GM18870 (cell line): ENCODE data around the gene RAE1.

Experiments
- ATAC-seq: cut with Tn5 transposase; IDR thresholded peaks from one replicate; pipeline ENCODE4 v1.9.1; 2021; ENCODE audit warnings: moderate library complexity; ENCODE audit not compliant: unreplicated experiment

RAE1 gene

DNA sequence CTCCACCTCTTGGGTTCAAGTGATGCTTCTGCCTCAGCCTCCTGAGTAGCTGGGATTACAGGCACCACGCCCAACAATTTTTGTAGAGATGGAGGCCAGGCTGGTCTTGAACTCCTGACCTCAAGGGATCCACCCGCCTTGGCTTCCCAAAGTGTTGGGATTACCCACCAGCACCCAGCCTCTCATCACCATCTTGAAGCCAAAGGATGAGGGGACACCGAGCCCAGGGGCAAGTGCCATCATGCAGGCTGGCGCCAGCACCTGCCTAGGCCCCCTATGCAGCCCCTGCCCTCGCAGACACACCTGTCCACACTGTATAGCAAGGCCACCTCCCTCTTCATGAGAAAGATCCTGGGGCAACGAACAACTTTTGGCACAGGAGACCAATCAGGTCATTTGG lies 34.9 kb downstream of the RAE1 start:
- ATAC-seq, result no peak

DNA sequence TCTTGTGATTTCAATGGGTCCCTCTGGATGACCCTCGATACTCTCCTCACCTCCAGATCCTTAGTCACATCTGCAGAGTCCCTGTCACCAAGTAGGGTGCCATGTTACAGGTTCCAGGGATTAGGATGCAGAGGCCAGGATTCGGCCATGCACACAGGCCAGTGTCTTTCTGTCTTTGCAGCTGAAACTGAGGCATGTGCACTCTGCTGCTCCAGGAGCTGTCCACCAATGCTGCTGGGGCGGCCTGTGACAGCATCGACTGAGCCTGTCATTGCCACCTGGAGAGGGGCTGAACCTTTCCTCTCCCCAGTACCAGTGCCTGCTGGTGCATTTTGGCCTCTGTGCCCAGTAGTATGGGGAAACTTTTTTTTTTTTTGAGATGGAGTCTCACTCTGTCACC lies 35.7 kb downstream of the RAE1 start:
- no peak for ATAC-seq

- no peak for ATAC-seq
Measured at GRCh38 chr20:57387463-57387862, 36.4 kb downstream of the RAE1 start.

- no peak for ATAC-seq
Measured at GRCh38 chr20:57387945-57388371, 36.9 kb downstream of the RAE1 start.

- no peak for ATAC-seq
Measured at GRCh38 chr20:57388953-57389694, 38.1 kb downstream of the RAE1 start.

- no peak for ATAC-seq
Measured at GRCh38 chr20:57389695-57390603, 38.9 kb downstream of the RAE1 start.

DNA sequence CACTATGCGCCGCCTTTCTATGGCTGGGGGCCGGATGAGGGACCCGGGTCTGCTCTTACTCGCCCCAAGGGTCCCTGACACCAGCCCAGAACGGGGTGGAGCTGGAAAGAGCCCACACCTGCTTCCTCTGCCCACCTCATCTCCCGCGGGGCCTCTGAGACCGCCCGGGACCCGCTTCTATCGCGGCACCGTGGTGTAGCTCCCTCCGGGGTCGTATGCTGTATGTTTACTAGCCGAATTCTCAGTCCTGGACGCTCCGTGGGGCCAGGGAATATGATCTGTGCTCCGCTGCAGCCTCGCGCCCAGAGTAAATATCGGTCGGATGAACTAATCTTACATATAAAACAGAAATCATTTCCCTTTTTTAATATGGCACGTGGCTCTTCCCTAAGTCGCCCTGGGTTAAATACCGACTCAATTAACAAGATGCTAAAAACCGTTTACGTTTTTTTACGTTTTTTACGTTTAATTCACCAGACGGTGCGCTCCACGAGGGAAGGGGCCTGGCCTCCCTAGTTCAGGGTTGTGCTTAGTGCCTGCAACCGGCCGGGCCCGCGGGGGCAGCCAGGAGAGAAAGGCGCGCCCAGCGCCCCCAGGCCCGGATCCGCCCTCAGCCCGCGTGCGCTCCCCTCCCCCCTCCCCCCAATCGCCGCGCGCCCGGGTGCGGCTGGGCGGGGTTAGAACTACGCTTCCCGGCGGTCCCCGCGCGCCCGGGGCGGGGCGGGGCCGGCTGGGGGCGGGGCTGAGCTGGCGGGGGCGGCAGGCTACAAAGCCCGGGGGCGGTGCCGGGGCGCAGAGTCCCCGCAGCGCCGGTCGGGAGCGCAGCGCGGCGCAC lies 39.8 kb downstream of the RAE1 start, which contains the start of gene RBM38:
TSS of gene RBM38 (plus strand) at position 793 of the 835 bp plus-strand sequence. CDS start 186 bp downstream, outside the sequence.
- no peak for ATAC-seq

DNA sequence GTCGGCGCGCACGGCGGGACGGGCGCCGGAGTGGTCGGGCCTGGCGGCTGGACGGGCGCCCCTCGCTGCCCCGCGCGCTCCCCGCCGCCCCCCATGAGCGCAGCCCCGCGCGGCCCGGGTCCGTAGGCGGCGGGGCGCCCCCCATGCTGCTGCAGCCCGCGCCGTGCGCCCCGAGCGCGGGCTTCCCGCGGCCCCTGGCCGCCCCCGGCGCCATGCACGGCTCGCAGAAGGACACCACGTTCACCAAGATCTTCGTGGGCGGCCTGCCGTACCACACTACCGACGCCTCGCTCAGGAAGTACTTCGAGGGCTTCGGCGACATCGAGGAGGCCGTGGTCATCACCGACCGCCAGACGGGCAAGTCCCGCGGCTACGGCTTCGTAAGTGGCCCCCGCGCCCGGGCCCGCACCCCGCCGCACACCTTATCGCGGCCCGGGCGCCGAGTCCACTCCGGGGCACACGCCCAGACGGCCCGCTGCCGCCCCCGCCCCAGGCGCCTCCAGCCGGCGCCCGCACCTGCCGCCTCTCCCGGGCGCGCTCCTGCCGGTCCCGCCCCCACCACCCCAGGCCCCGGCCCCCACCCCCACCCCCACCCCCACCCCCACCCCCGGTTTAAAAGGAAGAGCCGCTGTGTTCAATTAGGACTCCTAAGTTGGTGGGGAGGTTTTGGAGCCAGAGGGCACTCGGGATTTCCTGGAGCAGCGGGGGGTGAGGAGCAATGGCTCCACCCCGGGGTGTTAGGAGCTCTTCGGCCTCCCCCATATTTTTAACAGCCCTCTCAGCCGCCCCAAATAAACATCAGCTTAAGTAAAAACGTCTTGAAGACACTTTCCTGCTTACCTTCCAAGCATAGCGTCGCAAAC lies 40.6 kb downstream of the RAE1 start:
- ATAC-seq, result no peak

DNA sequence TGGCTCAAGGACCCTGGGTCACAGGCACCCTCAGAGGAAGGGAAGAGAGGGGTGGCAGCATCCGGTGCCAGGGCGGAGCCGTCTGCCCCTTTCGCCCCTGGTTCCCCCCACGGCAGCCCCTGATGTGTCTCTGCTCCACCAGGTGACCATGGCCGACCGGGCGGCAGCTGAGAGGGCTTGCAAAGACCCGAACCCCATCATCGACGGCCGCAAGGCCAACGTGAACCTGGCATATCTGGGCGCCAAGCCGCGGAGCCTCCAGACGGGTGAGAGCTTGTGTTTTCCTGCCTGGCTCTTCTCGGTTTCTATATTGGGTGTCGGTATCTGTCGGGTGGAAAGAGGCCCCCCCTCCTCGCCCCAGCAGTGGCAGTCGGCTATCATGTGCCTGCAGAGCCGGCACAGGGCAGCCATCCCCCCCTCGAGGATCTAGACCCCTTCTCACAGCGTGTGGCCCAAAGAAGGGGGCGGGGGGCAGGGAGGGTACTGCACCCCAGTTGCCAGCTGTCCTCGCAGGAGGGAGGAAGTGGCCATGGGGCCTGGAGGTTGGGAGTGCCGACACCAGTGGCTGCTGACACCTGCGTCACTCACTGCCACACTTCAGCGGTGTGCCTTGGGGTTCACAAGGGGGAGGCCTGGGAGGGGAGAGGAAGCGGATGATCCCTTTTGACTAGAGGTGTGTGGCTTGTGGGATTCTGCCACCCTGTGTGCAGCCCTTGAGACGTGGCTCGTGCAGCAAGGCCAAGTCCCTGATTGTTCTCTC lies 41.6 kb downstream of the RAE1 start:
- ATAC-seq, result no peak

DNA sequence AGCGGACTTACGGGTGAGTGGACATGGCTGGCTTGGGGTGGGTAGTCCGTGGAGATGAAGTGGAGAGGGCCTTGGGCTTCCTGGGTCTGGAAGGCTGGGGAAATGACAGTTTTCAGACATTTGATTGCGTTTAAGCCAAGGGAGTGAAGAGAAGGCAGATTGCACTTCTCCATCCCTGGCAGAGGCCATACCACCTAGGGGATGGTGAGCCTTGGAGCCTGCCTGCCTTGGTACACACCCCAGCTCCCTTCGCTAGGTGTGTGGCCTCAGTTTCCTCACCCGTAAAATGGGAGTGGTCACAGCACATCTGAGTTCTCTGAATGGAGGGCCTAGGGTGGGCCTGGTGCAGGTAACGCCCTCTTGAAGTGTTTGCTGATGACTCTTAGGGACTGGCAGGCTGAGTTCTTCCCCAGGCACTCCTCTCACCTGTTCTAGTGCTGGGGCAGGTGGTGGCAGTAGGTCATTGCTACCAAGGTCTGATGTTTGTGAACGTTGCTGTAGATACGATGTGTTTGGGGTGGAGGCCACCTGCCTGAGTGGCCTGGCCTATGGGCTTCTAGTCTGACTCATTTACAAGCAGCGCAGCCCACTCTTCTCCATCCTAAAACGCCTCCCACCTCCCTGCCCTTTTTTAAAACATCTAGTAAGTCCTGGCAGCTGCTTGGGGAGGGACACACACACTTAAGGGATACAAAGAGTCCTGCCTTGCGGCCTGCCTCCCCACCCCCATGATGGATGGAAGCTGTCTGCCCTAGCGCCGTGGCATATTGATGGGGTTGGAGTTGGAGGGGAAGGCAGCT lies 42.5 kb downstream of the RAE1 start:
- ATAC-seq, result no peak

DNA sequence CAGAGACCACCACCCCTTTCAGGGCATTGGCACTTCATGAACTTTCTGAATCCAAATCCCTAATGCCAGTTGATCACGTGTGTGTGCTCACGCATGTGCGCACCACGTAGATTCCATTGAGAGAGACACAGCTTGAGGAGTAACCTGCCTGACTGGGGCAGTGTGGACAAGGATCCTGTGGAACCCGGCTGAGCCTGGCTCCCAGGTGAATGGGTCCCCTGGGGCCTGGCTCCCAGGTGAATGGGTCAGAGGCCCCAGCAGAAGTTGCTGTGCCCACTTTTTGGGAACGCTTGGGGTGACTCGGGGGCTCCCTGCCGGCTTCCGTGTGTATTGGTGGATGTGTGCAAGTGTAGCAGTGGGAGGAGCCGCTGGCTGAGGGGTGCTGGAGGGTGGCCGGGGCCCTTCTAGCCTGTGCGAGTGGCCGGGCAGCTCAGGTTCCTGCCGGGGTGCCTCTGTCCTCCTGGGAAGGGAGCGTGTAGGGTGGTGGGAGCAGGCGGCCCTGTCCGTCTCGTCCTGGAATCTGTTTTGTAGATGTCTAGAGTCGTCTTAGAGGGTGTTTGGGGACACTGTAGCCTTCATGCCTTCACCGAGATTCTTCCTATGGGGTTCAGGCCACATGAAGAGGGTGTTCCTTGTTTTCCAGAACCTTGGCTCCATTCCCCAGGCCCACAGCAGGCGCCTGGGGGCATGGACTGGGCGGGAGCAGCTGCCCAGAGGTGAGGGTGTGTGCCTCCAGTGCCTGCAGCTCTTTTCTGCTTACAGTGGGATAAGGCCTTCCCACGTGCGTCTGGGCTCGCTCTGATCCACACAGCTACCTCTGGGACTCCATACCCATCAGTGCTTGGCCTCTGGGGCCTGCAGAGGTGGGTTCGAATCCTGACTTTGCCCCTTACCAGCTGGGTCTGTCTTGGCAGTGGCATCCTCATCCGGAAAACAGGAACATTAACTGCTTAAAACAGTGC lies 43.3 kb downstream of the RAE1 start:
- ATAC-seq, result no peak

GRCh38 chr20:57395111-57395966 lies 44.3 kb downstream of the RAE1 start:
- ATAC-seq, result no peak

DNA sequence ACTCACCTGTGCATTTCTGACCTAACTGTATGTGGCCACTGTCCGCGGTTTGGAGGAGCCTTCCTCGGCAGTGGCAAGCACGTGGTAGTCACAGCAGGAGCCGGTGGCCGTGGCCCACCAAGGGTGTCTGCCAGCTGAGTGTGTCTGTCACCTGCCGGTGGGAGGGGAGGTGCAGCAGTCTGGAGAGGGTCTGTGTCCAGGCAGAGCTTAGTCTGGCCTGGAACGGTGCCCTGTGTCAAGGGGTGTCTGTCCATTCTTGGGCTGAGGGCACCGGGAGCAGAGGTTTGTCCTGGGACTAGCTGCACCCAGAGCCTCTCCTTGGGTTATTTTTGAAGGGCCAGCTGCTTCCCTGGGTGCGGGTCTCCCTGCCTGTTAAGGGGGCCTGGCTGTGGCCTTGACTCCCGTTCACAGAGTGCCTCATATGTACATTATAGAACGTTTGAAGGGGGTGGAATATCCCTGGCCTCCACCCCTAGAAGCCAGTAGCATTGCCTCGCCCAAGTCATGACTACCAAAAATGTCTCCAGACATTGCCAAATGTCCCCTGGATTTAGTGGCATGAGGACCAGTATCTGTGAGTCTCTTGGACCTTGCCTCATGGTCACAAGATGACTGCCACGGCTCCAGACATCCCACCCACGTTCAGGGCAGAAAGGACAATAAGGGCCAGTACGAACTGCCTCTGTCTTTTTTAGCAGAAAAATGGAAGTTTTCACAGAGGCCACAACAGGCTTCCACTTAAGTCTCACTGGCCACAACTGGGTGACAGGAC lies 45.3 kb downstream of the RAE1 start:
- ATAC-seq, result no peak

DNA sequence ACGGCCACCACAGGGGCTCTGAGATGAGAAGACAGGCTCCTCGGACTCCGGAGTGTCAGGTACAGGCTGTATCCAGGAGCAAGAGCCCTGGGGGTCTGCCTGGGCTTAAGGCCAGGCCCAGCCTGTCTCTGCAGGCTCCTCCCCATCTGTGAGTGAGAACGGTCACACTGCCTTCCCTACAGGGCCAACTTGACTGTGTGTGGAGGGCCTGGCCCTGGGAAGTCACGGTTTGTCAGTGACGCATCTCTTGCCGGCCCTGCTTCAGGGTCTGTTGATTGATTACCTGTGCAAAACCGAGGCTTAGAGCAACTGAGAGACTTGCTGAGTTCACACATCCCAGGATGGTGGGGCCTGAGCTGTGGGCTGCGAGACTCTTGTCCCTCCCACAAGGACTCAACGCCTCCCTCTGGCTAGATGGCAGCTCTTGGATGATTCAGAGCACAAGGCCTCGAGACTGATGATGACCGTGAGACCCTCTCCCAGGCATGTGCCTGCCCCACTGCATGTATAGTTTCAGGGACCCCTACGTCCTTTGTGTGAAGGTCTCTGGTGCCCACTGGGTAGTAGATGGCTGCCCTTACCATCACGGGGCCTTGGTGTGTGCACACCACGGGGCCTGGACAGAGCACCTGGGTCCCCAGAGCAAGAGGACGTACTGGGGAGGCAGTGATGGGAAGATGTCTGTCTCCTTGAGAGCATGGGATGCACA lies 46.1 kb downstream of the RAE1 start:
- ATAC-seq, result no peak

DNA sequence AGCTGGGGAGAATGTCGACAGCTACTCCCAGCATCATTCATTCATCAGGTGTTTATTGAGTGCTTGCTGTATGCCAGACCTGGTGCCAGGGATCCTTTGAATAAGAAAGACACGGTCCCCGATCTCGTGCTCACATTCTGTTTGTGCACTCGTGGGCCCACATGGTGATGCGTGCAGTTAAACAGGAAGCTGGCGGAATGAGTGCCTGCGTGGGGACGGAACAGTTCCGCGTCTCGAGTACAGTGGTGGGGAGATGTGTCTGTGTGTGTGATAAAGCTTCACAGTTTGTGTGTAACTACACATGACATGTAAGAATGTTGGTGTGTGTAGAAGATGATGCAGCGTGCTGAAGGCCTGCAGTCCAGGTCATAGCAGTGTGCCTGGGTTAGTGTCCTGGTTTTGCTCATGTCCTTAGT lies 46.6 kb downstream of the RAE1 start:
- peak; percentile 5 for ATAC-seq
